PC-9 (cell line): ENCODE results near the gene CAMKV.

ENCODE experiments used
- CTCF ChIP-seq: fragments of 200-600 bp; sonication (generic); conservative IDR thresholded peaks from 2 replicates; pipeline ENCODE4 v1.6.1; 2017; ENCODE audit warnings: mixed run types, antibody characterized with exemption, mild to moderate bottlenecking, moderate library complexity
- EZH2 ChIP-seq: fragments of 200-600 bp; sonication (generic); IDR thresholded peaks from 2 replicates; pipeline ENCODE4 v1.8.0; 2017; ENCODE audit warnings: antibody characterized with exemption, low read depth

- no peak for TF ChIP-seq CTCF
- no peak for TF ChIP-seq EZH2
These were observed 3.1 kb upstream of the CAMKV start for GRCh38 chr3:49872801-49873281.
